Skeletal muscle satellite cell (primary cell): Measurements from ENCODE around the gene EPO.
"Not testable (repeated sequence)": the region's sequence is repeated elsewhere in the genome, so short reads cannot be mapped to it uniquely, and the experiment has no call there.

Experiments
- H3K27me3 ChIP-seq: 2 replicates; pipeline ENCODE4 v1.7.0; 2013; ENCODE audit warnings: low read length; ENCODE audit not compliant: control insufficient read depth, insufficient read depth
- H3K36me3 ChIP-seq: 2 replicates; pipeline ENCODE4 v1.7.0; 2013; ENCODE audit warnings: mild to moderate bottlenecking, control low read depth, low read length; ENCODE audit not compliant: insufficient read depth
- H3K4me1 ChIP-seq: 2 replicates; pipeline ENCODE4 v1.7.0; 2013; ENCODE audit warnings: low read length; ENCODE audit not compliant: control insufficient read depth, insufficient read depth
- H3K4me2 ChIP-seq: 2 replicates; pipeline ENCODE4 v1.7.0; 2013; ENCODE audit warnings: mild to moderate bottlenecking, low read length
- H3K4me3 ChIP-seq: 2 replicates; pipeline ENCODE4 v1.7.0; 2013; ENCODE audit warnings: low read length
- H3K9ac ChIP-seq: 2 replicates; pipeline ENCODE4 v1.7.0; 2013; ENCODE audit warnings: mild to moderate bottlenecking, low read depth, low read length, moderate library complexity
- H3K9me3 ChIP-seq: replicated peaks from 2 replicates; pipeline ENCODE4 v1.7.0; 2013; ENCODE audit warnings: mild to moderate bottlenecking, control low read depth, low read length

Gene EPO

DNA sequence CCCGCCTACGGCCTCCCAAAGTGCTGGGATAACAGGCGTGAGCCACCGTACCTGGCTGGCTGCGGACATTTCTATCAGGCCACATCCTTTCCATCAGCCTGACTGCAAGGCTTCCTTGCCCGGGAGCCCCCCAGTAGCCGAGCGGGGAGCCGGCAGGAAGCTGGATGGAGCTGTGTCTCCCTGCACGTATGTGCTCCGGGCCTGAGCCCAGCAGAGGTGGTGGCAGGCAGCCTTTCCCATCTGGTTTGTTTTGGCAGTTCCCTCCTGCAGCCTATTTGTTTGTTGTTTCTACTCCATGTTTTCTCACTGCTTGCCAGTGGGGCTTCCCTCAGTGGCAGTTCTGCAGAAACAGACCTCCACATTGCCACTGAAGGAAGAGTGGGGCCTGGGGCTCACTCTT lies 8.9 kb upstream of the EPO start:
- no peak overlapping the region for H3K4me3 ChIP-seq
- no peaks in the 10 kb centered on the region for H3K9me3 ChIP-seq
- peaks cover 6% of the 10 kb centered on the region for H3K36me3 ChIP-seq
- H3K4me2 ChIP-seq = no peak overlapping the region
- H3K27me3 ChIP-seq = no peaks in the 10 kb centered on the region
- peaks cover 10% of the 10 kb centered on the region for H3K4me1 ChIP-seq
- H3K9ac ChIP-seq = no peak overlapping the region

DNA sequence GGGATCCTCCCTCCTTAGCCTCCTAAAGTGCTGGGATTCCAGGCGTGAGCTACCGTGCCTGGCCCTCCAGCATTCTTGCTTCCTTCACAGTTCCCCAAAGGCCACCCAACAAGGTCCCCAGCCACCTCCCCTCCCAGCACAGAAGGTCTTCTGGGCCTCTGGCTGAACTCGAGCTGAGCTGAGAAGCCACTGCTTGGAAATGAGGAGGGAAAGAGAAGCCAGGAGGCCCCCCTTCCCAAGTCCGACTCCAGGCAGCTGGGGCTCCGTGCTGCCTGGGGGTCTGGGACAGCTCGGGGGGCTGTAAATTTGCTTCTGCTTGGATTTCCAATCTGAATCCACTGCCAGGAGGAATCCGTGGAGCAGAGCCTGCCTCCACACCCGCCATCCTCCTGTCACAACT lies 5.5 kb upstream of the EPO start:
- peaks cover 5% of the 10 kb centered on the region for H3K27me3 ChIP-seq
- no peaks in the 10 kb centered on the region for H3K9me3 ChIP-seq
- no peak overlapping the region for H3K4me2 ChIP-seq
- no peaks in the 10 kb centered on the region for H3K36me3 ChIP-seq
- H3K9ac ChIP-seq = no peak overlapping the region
- H3K4me1 ChIP-seq = no peaks in the 10 kb centered on the region
- no peak overlapping the region for H3K4me3 ChIP-seq

DNA sequence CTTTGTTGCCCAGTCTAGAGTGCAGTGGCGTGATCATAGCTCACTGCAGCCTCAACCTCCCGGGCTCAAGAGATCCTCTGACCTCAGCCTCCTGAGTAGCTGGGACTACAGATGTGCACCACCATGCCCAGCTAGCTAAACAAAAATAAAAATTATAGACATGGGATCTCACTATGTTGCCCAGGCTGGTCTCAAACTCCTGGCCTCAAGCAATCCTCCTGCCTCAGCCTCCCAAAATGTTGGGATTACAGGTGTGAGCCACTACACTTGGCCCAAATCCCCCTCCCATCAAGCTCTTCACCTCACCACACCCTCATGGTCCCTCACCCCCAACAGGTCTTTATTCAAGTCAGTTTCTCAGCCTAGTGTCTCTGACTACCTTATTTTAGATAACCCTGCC lies 3.2 kb upstream of the EPO start:
- not testable (repeated sequence) for H3K36me3 ChIP-seq, H3K4me1 ChIP-seq, H3K9me3 ChIP-seq, H3K4me2 ChIP-seq, H3K4me3 ChIP-seq, H3K9ac ChIP-seq
- H3K27me3 ChIP-seq = peaks cover 27% of the 10 kb centered on the region

DNA sequence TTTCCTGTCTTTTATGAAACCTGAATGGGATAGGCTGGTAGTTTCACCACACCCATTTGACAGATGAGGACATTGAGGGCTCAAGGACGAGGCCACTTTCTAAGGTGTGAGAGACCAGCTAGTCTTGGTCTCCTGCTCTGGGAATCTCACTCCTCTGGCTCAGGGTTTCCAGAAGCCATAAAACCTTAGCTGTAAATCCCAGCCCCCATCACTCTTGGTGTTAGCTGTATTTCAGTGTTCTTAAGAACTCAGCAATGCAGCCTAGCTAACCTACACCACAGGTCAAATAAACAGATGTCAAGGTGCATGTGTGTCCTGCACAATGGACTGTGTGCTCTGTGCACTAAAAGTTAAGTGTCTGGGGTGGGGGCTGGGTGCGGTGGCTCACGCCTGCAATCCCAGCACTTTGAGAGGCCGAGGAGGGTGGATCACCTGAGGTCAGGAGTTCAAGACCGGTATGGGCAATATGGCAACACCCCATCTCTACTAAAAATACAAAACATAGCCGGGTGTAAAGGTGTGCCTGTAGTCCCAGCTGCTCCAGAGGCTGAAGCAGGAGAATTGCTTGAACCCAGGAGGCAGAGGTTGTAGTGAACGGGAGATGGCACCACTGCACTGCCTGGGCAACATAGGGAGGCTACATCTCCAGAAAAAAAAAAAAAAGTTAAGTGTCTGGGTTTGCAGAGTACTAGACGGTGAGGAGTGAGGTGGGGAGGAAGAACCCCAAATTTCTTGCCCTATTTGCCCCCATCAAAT lies 567 bp upstream of the EPO start:
- peak overlapping the region; percentile 50 for H3K4me2 ChIP-seq
- H3K9me3 ChIP-seq = no peaks in the 10 kb centered on the region
- H3K36me3 ChIP-seq = no peaks in the 10 kb centered on the region
- H3K4me1 ChIP-seq = no peaks in the 10 kb centered on the region
- H3K4me3 ChIP-seq = no peak overlapping the region
- no peak overlapping the region for H3K9ac ChIP-seq
- peaks cover 47% of the 10 kb centered on the region for H3K27me3 ChIP-seq

DNA sequence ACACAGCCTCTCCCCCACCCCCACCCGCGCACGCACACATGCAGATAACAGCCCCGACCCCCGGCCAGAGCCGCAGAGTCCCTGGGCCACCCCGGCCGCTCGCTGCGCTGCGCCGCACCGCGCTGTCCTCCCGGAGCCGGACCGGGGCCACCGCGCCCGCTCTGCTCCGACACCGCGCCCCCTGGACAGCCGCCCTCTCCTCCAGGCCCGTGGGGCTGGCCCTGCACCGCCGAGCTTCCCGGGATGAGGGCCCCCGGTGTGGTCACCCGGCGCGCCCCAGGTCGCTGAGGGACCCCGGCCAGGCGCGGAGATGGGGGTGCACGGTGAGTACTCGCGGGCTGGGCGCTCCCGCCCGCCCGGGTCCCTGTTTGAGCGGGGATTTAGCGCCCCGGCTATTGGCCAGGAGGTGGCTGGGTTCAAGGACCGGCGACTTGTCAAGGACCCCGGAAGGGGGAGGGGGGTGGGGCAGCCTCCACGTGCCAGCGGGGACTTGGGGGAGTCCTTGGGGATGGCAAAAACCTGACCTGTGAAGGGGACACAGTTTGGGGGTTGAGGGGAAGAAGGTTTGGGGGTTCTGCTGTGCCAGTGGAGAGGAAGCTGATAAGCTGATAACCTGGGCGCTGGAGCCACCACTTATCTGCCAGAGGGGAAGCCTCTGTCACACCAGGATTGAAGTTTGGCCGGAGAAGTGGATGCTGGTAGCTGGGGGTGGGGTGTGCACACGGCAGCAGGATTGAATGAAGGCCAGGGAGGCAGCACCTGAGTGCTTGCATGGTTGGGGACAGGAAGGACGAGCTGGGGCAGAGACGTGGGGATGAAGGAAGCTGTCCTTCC lies 620 bp downstream of the EPO start:
- Histone ChIP-seq H3K9me3 (no peaks in the 10 kb centered on the region), H3K4me2 (no peak overlapping the region), H3K36me3 (no peaks in the 10 kb centered on the region), H3K4me3 (no peak overlapping the region), H3K27me3 (peaks cover 47% of the 10 kb centered on the region), H3K4me1 (peaks cover 7% of the 10 kb centered on the region), H3K9ac (no peak overlapping the region)

DNA sequence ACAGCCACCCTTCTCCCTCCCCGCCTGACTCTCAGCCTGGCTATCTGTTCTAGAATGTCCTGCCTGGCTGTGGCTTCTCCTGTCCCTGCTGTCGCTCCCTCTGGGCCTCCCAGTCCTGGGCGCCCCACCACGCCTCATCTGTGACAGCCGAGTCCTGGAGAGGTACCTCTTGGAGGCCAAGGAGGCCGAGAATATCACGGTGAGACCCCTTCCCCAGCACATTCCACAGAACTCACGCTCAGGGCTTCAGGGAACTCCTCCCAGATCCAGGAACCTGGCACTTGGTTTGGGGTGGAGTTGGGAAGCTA lies 1.2 kb downstream of the EPO start:
- Histone ChIP-seq H3K9ac (no peak overlapping the region), H3K27me3 (peaks cover 47% of the 10 kb centered on the region), H3K9me3 (no peaks in the 10 kb centered on the region), H3K4me3 (no peak overlapping the region), H3K4me2 (no peak overlapping the region), H3K4me1 (peaks cover 13% of the 10 kb centered on the region), H3K36me3 (no peaks in the 10 kb centered on the region)

DNA sequence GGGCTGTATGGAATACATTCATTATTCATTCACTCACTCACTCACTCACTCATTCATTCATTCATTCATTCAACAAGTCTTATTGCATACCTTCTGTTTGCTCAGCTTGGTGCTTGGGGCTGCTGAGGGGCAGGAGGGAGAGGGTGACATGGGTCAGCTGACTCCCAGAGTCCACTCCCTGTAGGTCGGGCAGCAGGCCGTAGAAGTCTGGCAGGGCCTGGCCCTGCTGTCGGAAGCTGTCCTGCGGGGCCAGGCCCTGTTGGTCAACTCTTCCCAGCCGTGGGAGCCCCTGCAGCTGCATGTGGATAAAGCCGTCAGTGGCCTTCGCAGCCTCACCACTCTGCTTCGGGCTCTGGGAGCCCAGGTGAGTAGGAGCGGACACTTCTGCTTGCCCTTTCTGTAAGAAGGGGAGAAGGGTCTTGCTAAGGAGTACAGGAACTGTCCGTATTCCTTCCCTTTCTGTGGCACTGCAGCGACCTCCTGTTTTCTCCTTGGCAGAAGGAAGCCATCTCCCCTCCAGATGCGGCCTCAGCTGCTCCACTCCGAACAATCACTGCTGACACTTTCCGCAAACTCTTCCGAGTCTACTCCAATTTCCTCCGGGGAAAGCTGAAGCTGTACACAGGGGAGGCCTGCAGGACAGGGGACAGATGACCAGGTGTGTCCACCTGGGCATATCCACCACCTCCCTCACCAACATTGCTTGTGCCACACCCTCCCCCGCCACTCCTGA lies 2.4 kb downstream of the EPO start:
- H3K27me3 ChIP-seq = peaks cover 47% of the 10 kb centered on the region

DNA sequence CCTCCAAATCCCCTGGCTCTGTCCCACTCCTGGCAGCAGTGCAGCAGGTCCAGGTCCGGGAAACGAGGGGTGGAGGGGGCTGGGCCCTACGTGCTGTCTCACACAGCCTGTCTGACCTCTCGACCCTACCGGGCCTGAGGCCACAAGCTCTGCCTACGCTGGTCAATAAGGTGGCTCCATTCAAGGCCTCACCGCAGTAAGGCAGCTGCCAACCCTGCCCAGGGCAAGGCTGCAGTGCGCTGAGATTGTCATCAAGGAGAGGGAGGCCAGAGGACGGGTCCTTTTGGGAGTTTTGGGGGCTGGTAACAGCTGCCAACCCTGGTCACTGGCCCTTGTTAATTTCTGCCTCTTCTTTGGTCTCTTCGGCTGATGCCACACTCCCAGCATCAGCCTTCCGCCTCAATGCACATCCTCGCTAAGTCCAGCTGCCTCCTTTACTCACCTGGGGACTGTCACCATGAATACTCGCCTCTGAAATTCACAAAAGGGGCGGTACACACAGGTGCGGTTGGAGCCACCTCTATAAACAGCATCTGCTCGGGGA lies 3.5 kb downstream of the EPO start:
- peaks cover 53% of the 10 kb centered on the region for H3K27me3 ChIP-seq
- no peak overlapping the region for H3K4me3 ChIP-seq
- peaks cover 24% of the 10 kb centered on the region for H3K4me1 ChIP-seq
- no peak overlapping the region for H3K4me2 ChIP-seq
- H3K9ac ChIP-seq = no peak overlapping the region
- no peaks in the 10 kb centered on the region for H3K9me3 ChIP-seq
- H3K36me3 ChIP-seq = no peaks in the 10 kb centered on the region

More for the DNA sequence above, 2.4 kb downstream of the EPO start:
- Histone ChIP-seq H3K4me1 (peaks cover 24% of the 10 kb centered on the region), H3K4me3 (no peak overlapping the region), H3K9ac (no peak overlapping the region), H3K36me3 (no peaks in the 10 kb centered on the region), H3K4me2 (no peak overlapping the region), H3K9me3 (no peaks in the 10 kb centered on the region)

DNA sequence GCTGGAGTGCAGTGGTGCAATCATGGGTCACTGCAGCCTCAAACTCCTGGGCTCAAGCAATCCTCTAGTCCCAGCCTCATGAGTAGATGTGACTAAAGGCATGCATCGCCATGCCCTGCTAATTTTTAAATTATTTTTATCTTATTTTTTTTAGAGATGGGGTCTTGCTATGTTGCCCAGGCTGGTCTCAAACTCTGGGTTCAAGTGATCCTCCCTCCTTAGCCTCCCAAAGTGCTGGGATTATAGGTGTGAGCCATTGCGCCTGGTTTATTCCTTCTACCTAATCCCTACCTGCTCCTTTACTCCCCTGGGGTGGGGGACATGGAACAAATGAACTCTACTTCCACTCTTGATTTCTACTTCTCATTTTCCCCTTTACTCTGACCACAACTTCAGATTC lies 4.1 kb downstream of the EPO start:
- not testable (repeated sequence) for H3K4me2 ChIP-seq, H3K4me3 ChIP-seq, H3K9me3 ChIP-seq, H3K36me3 ChIP-seq, H3K9ac ChIP-seq
- Histone ChIP-seq H3K27me3 (peaks cover 51% of the 10 kb centered on the region), H3K4me1 (peaks cover 24% of the 10 kb centered on the region)

DNA sequence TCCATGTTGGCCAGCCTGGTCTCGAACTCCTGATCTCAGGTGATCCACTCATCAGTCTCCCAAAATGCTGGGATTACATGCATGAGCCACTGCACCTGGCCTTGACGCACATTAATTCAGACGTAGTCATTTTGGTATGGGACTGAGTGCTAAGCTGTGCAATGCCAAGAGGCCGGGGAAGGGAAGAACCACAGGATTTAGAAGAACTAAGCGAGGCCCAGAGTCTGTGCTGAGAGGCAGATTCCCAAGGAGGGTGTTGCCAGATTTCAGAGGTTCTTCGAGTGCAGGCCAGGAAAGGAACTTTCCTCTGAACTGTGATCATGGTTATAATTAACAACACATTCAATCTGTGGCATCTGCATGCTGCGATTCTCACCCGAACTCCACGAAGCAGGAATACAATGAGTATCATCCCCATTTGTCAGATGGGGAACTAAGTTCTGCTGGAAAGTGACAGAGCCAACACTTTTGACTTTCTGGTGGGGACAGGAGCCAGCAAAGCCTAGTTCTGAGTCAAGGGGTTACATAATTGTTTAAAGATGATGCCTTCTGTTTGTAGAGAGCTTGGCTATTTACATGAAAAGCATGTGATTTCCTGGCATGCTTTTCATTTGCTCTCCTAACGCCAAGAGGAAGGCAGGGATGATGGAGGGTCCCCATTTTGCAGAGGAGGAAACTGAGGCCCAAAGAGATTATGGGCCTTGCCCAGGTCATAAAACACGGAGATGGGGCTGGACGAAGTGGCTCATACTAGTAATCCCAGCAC lies 6.9 kb downstream of the EPO start:
- H3K4me2 ChIP-seq = no peak overlapping the region
- H3K4me1 ChIP-seq = peaks cover 24% of the 10 kb centered on the region
- H3K4me3 ChIP-seq = no peak overlapping the region
- H3K9ac ChIP-seq = no peak overlapping the region
- H3K27me3 ChIP-seq = peaks cover 24% of the 10 kb centered on the region
- no peaks in the 10 kb centered on the region for H3K9me3 ChIP-seq
- H3K36me3 ChIP-seq = no peaks in the 10 kb centered on the region

DNA sequence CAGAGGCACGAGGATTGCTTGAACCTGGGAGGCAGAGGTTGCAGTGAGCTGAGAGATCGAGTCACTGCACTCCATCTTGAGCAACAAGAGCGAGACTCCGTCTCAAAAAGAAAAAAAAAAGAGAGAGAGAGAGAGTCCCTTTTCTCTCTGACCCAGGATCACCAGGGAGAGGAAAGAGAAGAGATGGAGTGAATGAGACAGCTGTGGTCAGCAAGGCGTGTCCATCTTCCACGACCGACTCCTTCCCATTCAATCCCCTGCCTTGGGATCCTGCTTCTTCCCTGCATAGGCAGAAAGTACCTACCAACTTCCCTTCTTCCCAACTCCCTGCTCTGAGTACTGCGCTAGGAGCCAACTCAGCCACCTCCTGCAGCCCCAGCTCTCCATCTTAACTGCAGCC lies 7.9 kb downstream of the EPO start:
- Histone ChIP-seq H3K9ac (no peak overlapping the region), H3K36me3 (no peaks in the 10 kb centered on the region), H3K27me3 (peaks cover 15% of the 10 kb centered on the region), H3K4me3 (no peak overlapping the region), H3K4me1 (peaks cover 24% of the 10 kb centered on the region), H3K4me2 (no peak overlapping the region), H3K9me3 (no peaks in the 10 kb centered on the region)
